OCI-LY7 (cell line): ENCODE results near the gene TXNDC2. TPM values are rescaled to one million over a fixed set of nuclear protein-coding genes. Genes with fewer than 3 reads are reported as not detected.

Experiments used
- BruUV-seq: library from RNA; stranded (reverse); fragments of 400-500 nt; replicated peaks from 2 replicates; lab custom pipeline; 2021; lab: Mats Ljungman, UMichigan
- CTCF ChIA-PET: fragments of 300-600 bp; sonication (Branson Sonifier 250); formaldehyde crosslinking; loops from one replicate; lab custom pipeline; 2022; ENCODE audit warnings: antibody characterized with exemption; ENCODE audit not compliant: unreplicated experiment; lab: Charles Lee
- POLR2A ChIA-PET: fragments of 300-600 bp; sonication (Branson Sonifier 250); formaldehyde crosslinking; loops from one replicate; lab custom pipeline; 2022; ENCODE audit warnings: antibody characterized with exemption; lab: Charles Lee
- DNase-seq: peaks from one replicate; pipeline ENCODE4 v3.0.0-alpha.2; 2015; ENCODE audit warnings: low spot score
- H2AFZ ChIP-seq: fragments of 200-600 bp; sonication (generic), shearing (Covaris generic); 2 replicates; pipeline ENCODE4 v1.6.1; 2014; ENCODE audit warnings: mild to moderate bottlenecking, antibody characterized with exemption, low read length, moderate library complexity
- H3K27ac ChIP-seq: fragments of 200-600 bp; sonication (generic); 2 replicates; pipeline ENCODE4 v1.5.1; 2014; ENCODE audit warnings: mixed run types, low read depth, mild to moderate bottlenecking, moderate library complexity, low read length, inconsistent platforms; ENCODE audit not compliant: poor library complexity, severe bottlenecking
- H3K36me3 ChIP-seq: fragments of 200-600 bp; sonication (generic); 2 replicates; pipeline ENCODE4 v1.6.1; 2014; ENCODE audit warnings: mild to moderate bottlenecking, antibody characterized with exemption, low read length, moderate library complexity, mixed read lengths; ENCODE audit not compliant: insufficient read depth
- H3K4me1 ChIP-seq: fragments of 200-600 bp; sonication (generic); 2 replicates; pipeline ENCODE4 v1.5.1; 2014; ENCODE audit warnings: mild to moderate bottlenecking, low read length; ENCODE audit not compliant: insufficient read depth, poor library complexity, severe bottlenecking
- H3K4me2 ChIP-seq: fragments of 200-600 bp; sonication (generic); 2 replicates; pipeline ENCODE4 v1.6.1; 2014; ENCODE audit warnings: mild to moderate bottlenecking, low read length
- H3K4me3 ChIP-seq: fragments of 200-600 bp; sonication (generic); 2 replicates; pipeline ENCODE4 v1.5.1; 2014; ENCODE audit warnings: mild to moderate bottlenecking, low read depth, low read length; ENCODE audit not compliant: poor library complexity, severe bottlenecking
- H3K79me2 ChIP-seq: fragments of 200-600 bp; sonication (generic); 2 replicates; pipeline ENCODE4 v1.6.1; 2016; ENCODE audit warnings: low read depth, mild to moderate bottlenecking, low read length, moderate library complexity, mixed read lengths; ENCODE audit not compliant: insufficient read depth
- H3K9me2 ChIP-seq: fragments of 200-600 bp; sonication (generic); 2 replicates; pipeline ENCODE4 v1.6.1; 2016; ENCODE audit warnings: mild to moderate bottlenecking, low read length, mixed read lengths; ENCODE audit not compliant: insufficient read depth
- H3K9me3 ChIP-seq: fragments of 200-600 bp; sonication (generic); 2 replicates; pipeline ENCODE4 v1.6.1; 2014; ENCODE audit warnings: mild to moderate bottlenecking, mixed run types, low read length, mixed read lengths
- H4K20me1 ChIP-seq: fragments of 200-600 bp; sonication (generic); 2 replicates; pipeline ENCODE4 v1.6.1; 2014; ENCODE audit warnings: mild to moderate bottlenecking, antibody characterized with exemption, low read length, moderate library complexity, mixed read lengths; ENCODE audit not compliant: insufficient read depth
- CTCF ChIP-seq: fragments of 200-600 bp; sonication (generic); conservative IDR thresholded peaks from 2 replicates; pipeline ENCODE4 v1.5.1; 2014; ENCODE audit warnings: mild to moderate bottlenecking, antibody characterized with exemption, low read length, moderate library complexity, mixed read lengths
- EZH2phosphoT487 ChIP-seq: fragments of 200-600 bp; sonication (generic); IDR thresholded peaks from 2 replicates; pipeline ENCODE4 v1.6.1; 2018; ENCODE audit warnings: low read depth, borderline replicate concordance, mild to moderate bottlenecking, mixed run types, antibody characterized with exemption, low read length, moderate library complexity, mixed read lengths
- intact Hi-C: fragments of 100-400 bp; cut with micrococcal nuclease; formaldehyde crosslinking; loops from one replicate; pipeline ENCODE4 v1.10.0; 2022; ENCODE audit not compliant: unreplicated experiment
- total RNA-seq, 2 experiments: library from RNA; depleted of rRNA in 1 of 2; stranded (reverse); fragments of >200 nt in 1 of 2; shearing (Covaris generic) in 1 of 2; gene quantifications; 2 replicates each; pipeline ENCODE4 v1.2.3, GENCODE V29; 2014 to 2022

Gene TXNDC2
- total RNA-seq, 2 experiments from 2014 or later: not detected

GRCh38 chr18:9916808-9917207, 31.0 kb downstream of the TXNDC2 start:
- Histone ChIP-seq H3K36me3 (no peaks in the 10 kb centered on the region; the same call in 1 of the 2 replicates), H3K4me2 (peak overlapping the region; percentile 92), H3K27ac (no peak overlapping the region), H3K79me2 (peaks cover 75% of the 10 kb centered on the region), H3K9me3 (peaks cover 5% of the 10 kb centered on the region), H3K4me1 (peaks cover 60% of the 10 kb centered on the region), H4K20me1 (peaks cover 65% of the 10 kb centered on the region), H3K4me3 (peak overlapping the region; percentile 99), H2AFZ (no peak overlapping the region), H3K9me2 (no peaks in the 10 kb centered on the region)
- no TSS peak for BruUV-seq
- no peak for TF ChIP-seq EZH2phosphoT487
- no peak for TF ChIP-seq CTCF
- CTCF ChIA-PET: no interaction called here
- POLR2A ChIA-PET: no interaction called here
- intact Hi-C loops: no loop called here
- DNase-seq: no peak

- Histone ChIP-seq H3K79me2 (peaks cover 89% of the 10 kb centered on the region), H3K36me3 (peaks cover 3% of the 10 kb centered on the region), H3K4me1 (peaks cover 70% of the 10 kb centered on the region), H3K27ac (no peak overlapping the region), H3K4me2 (peak overlapping the region; percentile 46), H3K4me3 (no peak overlapping the region), H4K20me1 (peaks cover 73% of the 10 kb centered on the region), H3K9me3 (no peaks in the 10 kb centered on the region; the same call in 1 of the 2 replicates), H2AFZ (no peak overlapping the region), H3K9me2 (no peaks in the 10 kb centered on the region)
- ChIA-PET POLR2A (no interaction called here), CTCF (no interaction called here)
- DNase-seq: no peak
- TF ChIP-seq EZH2phosphoT487 (no peak), CTCF (no peak)
- no TSS peak for BruUV-seq
- intact Hi-C loops: no loop called here
These were observed 32.4 kb downstream of the TXNDC2 start for GRCh38 chr18:9918016-9918680.

GRCh38 chr18:9919564-9920232, 33.9 kb downstream of the TXNDC2 start:
- ChIA-PET CTCF (no interaction called here), POLR2A (no interaction called here)
- peaks cover 100% of the 10 kb centered on the region for H3K79me2 ChIP-seq
- no peaks in the 10 kb centered on the region; the same call in 1 of the 2 replicates for H3K9me3 ChIP-seq
- peaks cover 85% of the 10 kb centered on the region for H4K20me1 ChIP-seq
- H3K27ac ChIP-seq: no peak overlapping the region
- DNase-seq: no peak
- intact Hi-C loops: no loop called here
- H3K4me1 ChIP-seq: peaks cover 81% of the 10 kb centered on the region
- no peaks in the 10 kb centered on the region for H3K9me2 ChIP-seq
- peaks cover 3% of the 10 kb centered on the region for H3K36me3 ChIP-seq
- peak overlapping the region; percentile 36 for H3K4me2 ChIP-seq
- no peak for TF ChIP-seq EZH2phosphoT487
- TF ChIP-seq CTCF: no peak
- H3K4me3 ChIP-seq: no peak overlapping the region
- no TSS peak for BruUV-seq
- no peak overlapping the region for H2AFZ ChIP-seq
